ENCODE measurements around the gene SNRK.

The SNRK gene

DNA sequence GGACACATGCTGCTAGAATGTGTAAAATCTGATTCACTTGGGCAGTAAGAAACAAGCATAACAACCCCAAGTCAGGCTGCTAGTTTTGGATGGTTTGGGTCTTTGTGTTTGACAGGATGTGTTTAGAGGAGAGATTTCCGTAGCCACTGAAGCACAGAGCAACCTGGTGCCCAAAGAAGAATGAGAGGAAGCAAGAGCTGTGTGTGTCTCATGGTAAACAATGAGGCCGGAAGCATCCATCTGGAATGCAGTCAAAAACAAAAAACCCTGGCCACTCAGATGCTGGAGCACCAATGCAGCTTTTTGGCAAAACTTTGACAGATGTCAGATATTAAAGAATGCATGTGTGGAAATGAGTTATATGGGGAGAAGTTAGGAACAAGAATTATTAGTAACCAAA is 39.4 kb upstream of the SNRK start:
- no peak overlapping the region for H3K27ac ChIP-seq (ENCODE audit: extremely low read depth, low read depth, low read length)
- H3K4me3 ChIP-seq (ENCODE audit: low read depth, low read length), result no peak overlapping the region
- no peaks in the 10 kb centered on the region for H3K36me3 ChIP-seq (ENCODE audit: control insufficient read depth in 2 of 2, insufficient read depth in 1 of 2, low read length in 2 of 2)
- CTCF ChIA-PET, result no interaction called here
- TF ChIP-seq ZNF24 (tag by site-specific recombination; IDR thresholded peaks at IDR 0.05), result no peak
- no peak for TF ChIP-seq ZNF677 (tag by site-specific recombination; IDR thresholded peaks at IDR 0.05)
- TF ChIP-seq ZNF629 (tag by site-specific recombination; IDR thresholded peaks at IDR 0.05), result no peak
- no peak for TF ChIP-seq ZNF112 (tag by site-specific recombination; IDR thresholded peaks at IDR 0.05)
- TF ChIP-seq, protein P1, sequence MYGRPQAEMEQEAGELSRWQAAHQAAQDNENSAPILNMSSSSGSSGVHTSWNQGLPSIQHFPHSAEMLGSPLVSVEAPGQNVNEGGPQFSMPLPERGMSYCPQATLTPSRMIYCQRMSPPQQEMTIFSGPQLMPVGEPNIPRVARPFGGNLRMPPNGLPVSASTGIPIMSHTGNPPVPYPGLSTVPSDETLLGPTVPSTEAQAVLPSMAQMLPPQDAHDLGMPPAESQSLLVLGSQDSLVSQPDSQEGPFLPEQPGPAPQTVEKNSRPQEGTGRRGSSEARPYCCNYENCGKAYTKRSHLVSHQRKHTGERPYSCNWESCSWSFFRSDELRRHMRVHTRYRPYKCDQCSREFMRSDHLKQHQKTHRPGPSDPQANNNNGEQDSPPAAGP (tag by site-specific recombination; IDR thresholded peaks at IDR 0.05), result no peak
- no peak for TF ChIP-seq ZFHX2 (tag by site-specific recombination; conservative IDR thresholded peaks at IDR 0.05)
- no peak for TF ChIP-seq GFI1B (tag by site-specific recombination; IDR thresholded peaks at IDR 0.05)
- TF ChIP-seq, protein P2, sequence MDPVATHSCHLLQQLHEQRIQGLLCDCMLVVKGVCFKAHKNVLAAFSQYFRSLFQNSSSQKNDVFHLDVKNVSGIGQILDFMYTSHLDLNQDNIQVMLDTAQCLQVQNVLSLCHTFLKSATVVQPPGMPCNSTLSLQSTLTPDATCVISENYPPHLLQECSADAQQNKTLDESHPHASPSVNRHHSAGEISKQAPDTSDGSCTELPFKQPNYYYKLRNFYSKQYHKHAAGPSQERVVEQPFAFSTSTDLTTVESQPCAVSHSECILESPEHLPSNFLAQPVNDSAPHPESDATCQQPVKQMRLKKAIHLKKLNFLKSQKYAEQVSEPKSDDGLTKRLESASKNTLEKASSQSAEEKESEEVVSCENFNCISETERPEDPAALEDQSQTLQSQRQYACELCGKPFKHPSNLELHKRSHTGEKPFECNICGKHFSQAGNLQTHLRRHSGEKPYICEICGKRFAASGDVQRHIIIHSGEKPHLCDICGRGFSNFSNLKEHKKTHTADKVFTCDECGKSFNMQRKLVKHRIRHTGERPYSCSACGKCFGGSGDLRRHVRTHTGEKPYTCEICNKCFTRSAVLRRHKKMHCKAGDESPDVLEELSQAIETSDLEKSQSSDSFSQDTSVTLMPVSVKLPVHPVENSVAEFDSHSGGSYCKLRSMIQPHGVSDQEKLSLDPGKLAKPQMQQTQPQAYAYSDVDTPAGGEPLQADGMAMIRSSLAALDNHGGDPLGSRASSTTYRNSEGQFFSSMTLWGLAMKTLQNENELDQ (tag by site-specific recombination; IDR thresholded peaks at IDR 0.05; ENCODE audit: low read depth), result no peak
- TF ChIP-seq, protein P3, sequence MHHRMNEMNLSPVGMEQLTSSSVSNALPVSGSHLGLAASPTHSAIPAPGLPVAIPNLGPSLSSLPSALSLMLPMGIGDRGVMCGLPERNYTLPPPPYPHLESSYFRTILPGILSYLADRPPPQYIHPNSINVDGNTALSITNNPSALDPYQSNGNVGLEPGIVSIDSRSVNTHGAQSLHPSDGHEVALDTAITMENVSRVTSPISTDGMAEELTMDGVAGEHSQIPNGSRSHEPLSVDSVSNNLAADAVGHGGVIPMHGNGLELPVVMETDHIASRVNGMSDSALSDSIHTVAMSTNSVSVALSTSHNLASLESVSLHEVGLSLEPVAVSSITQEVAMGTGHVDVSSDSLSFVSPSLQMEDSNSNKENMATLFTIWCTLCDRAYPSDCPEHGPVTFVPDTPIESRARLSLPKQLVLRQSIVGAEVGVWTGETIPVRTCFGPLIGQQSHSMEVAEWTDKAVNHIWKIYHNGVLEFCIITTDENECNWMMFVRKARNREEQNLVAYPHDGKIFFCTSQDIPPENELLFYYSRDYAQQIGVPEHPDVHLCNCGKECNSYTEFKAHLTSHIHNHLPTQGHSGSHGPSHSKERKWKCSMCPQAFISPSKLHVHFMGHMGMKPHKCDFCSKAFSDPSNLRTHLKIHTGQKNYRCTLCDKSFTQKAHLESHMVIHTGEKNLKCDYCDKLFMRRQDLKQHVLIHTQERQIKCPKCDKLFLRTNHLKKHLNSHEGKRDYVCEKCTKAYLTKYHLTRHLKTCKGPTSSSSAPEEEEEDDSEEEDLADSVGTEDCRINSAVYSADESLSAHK (tag by site-specific recombination; IDR thresholded peaks at IDR 0.05), result no peak
- no peak for TF ChIP-seq ZNF324 (tag by site-specific recombination; IDR thresholded peaks at IDR 0.05)
- TF ChIP-seq ZNF169 (tag by site-specific recombination; IDR thresholded peaks at IDR 0.05), result no peak
- TF ChIP-seq ZNF248 (tag by site-specific recombination; IDR thresholded peaks at IDR 0.05), result no peak
- no peak for TF ChIP-seq ZNF658 (tag by site-specific recombination; IDR thresholded peaks at IDR 0.05)
- no peak for TF ChIP-seq ZNF473 (tag by site-specific recombination; IDR thresholded peaks at IDR 0.05)
- TF ChIP-seq, protein P4, sequence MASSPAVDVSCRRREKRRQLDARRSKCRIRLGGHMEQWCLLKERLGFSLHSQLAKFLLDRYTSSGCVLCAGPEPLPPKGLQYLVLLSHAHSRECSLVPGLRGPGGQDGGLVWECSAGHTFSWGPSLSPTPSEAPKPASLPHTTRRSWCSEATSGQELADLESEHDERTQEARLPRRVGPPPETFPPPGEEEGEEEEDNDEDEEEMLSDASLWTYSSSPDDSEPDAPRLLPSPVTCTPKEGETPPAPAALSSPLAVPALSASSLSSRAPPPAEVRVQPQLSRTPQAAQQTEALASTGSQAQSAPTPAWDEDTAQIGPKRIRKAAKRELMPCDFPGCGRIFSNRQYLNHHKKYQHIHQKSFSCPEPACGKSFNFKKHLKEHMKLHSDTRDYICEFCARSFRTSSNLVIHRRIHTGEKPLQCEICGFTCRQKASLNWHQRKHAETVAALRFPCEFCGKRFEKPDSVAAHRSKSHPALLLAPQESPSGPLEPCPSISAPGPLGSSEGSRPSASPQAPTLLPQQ (tag by site-specific recombination; IDR thresholded peaks at IDR 0.05), result no peak
- TF ChIP-seq GLIS2 (tag by site-specific recombination; IDR thresholded peaks at IDR 0.05), result no peak
- no peak for TF ChIP-seq KLF10 (tag by site-specific recombination; IDR thresholded peaks at IDR 0.05)
- no peak for TF ChIP-seq ZNF530 (tag by site-specific recombination; IDR thresholded peaks at IDR 0.05; ENCODE audit: low read depth)
- POLR2A ChIA-PET, result no interaction called here
- H3K4me1 ChIP-seq (ENCODE audit: control insufficient read depth, insufficient read depth, low read length), result no peaks in the 10 kb centered on the region
- no peaks in the 10 kb centered on the region for H3K9me3 ChIP-seq (ENCODE audit: control insufficient read depth, insufficient read depth, low read depth, low read length)

DNA sequence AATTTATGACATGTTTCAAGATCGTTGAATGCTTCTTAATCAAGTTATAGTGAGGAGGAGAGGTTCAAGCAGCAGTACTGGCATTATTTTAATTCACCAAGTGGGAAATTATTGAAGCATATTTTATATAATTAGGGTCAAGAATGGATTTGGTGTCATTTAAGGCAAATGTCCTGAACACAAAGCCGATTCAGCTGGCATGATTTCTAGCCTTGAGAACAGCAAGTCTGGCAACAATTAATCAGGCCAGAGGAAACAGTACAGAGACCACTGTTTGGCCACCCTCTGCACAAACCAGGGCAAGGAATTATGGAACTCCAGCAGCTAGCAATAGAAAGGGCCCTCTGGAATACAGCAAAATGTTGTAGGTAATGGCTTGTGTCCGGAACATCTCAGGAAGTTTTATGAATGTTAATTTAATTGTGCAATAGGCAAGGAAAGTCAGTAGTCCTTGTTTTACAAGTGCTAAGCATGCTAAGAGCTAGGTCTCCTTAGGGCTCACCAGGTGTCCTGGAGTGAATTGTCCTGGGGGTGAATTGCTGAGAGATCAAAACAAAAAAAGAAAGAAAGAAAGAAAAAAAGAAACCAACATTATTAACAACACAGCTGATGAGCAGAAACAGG is 38.7 kb upstream of the SNRK start:
- Histone ChIP-seq H3K9me3 (ENCODE audit: control insufficient read depth, insufficient read depth, low read depth, low read length) (no peaks in the 10 kb centered on the region), H3K4me1 (ENCODE audit: control insufficient read depth, insufficient read depth, low read length) (no peaks in the 10 kb centered on the region), H3K36me3 (ENCODE audit: control insufficient read depth in 2 of 2, insufficient read depth in 1 of 2, low read length in 2 of 2) (no peaks in the 10 kb centered on the region), H3K27ac (ENCODE audit: extremely low read depth, low read depth, low read length) (no peak overlapping the region), H3K4me3 (ENCODE audit: low read depth, low read length) (no peak overlapping the region)
- TF ChIP-seq ZNF266 (tag by site-specific recombination; IDR thresholded peaks at IDR 0.05; ENCODE audit: low read depth), result no peak
- TF ChIP-seq ZNF501 (tag by site-specific recombination; IDR thresholded peaks at IDR 0.05), result no peak
- TF ChIP-seq ZNF510 (tag by site-specific recombination; IDR thresholded peaks at IDR 0.05; ENCODE audit: insufficient replicate concordance), result no peak
- TF ChIP-seq ZFP3 (tag by site-specific recombination; IDR thresholded peaks at IDR 0.05; ENCODE audit: low read depth), result no peak
- TF ChIP-seq YY1 (tag by site-specific recombination; IDR thresholded peaks at IDR 0.05), result no peak
- TF ChIP-seq ZBTB20 (tag by site-specific recombination; IDR thresholded peaks at IDR 0.05), result no peak
- ChIA-PET CTCF (interaction anchor here (0.7 kb wide), 1 partner anchor 416 kb away, joined by 3 read pairs; no protein-coding TSS in a partner anchor), POLR2A (no interaction called here)

Measured in HEK293 (cell line).